NT2/D1 (cell line): Measurements from ENCODE around the gene CHI3L2.

ENCODE experiments used
- DNase-seq: peaks from one replicate; pipeline ENCODE4 v3.0.0-alpha.2; 2011; ENCODE audit warnings: low read depth, low spot score
- H3K27me3 ChIP-seq: 2 replicates; pipeline ENCODE4 v1.6.0; 2011; ENCODE audit warnings: mild to moderate bottlenecking; ENCODE audit not compliant: insufficient read length, insufficient read depth
- H3K36me3 ChIP-seq: 2 replicates; pipeline ENCODE4 v1.6.1; 2011; ENCODE audit warnings: mild to moderate bottlenecking, low read length, mixed read lengths; ENCODE audit not compliant: insufficient read depth, insufficient read length
- H3K4me1 ChIP-seq: 2 replicates; pipeline ENCODE4 v1.5.1; 2011; ENCODE audit not compliant: insufficient read depth, insufficient read length
- H3K4me3 ChIP-seq: 2 replicates; pipeline ENCODE4 v1.5.1; 2011; ENCODE audit warnings: low read depth; ENCODE audit not compliant: insufficient read length
- H3K9ac ChIP-seq: 2 replicates; pipeline ENCODE4 v1.6.0; 2011; ENCODE audit warnings: low read depth; ENCODE audit not compliant: insufficient read length
- H3K9me3 ChIP-seq: 2 replicates; pipeline ENCODE4 v1.5.1; 2011; ENCODE audit warnings: mild to moderate bottlenecking, low read length; ENCODE audit not compliant: insufficient read depth
- SUZ12 ChIP-seq: IDR thresholded peaks from 2 replicates; pipeline ENCODE4 v1.6.1; 2011; ENCODE audit not compliant: insufficient read length, insufficient read depth; ENCODE audit errors: extremely low read depth
- YY1 ChIP-seq: IDR thresholded peaks from 2 replicates; pipeline ENCODE4 v1.6.1; 2011; ENCODE audit not compliant: insufficient read length, insufficient read depth
- ZNF274 ChIP-seq: IDR thresholded peaks from 2 replicates; pipeline ENCODE4 v1.6.1; 2011; ENCODE audit warnings: mild to moderate bottlenecking, low read depth, low read length

Gene CHI3L2

GRCh38 chr1:111234866-111235265, 7.4 kb downstream of the CHI3L2 start:
- H3K36me3 ChIP-seq = no peaks in the 10 kb centered on the region
- no peaks in the 10 kb centered on the region for H3K4me1 ChIP-seq
- TF ChIP-seq SUZ12 (no peak), YY1 (no peak), ZNF274 (no peak)
- no peak for DNase-seq
- H3K27me3 ChIP-seq = no peaks in the 10 kb centered on the region
- H3K4me3 ChIP-seq = no peak overlapping the region
- peaks cover 12% of the 10 kb centered on the region; the same call in 1 of the 2 replicates for H3K9me3 ChIP-seq
- H3K9ac ChIP-seq = no peak overlapping the region

- TF ChIP-seq YY1 = no peak
- TF ChIP-seq SUZ12 = no peak
- no peak for TF ChIP-seq ZNF274
- no peaks in the 10 kb centered on the region for H3K4me1 ChIP-seq
- no peak for DNase-seq
- no peak overlapping the region for H3K4me3 ChIP-seq
- H3K9me3 ChIP-seq = peaks cover 12% of the 10 kb centered on the region; the same call in 1 of the 2 replicates
- no peak overlapping the region for H3K9ac ChIP-seq
- H3K27me3 ChIP-seq = no peaks in the 10 kb centered on the region
- H3K36me3 ChIP-seq = no peaks in the 10 kb centered on the region
These were observed 8.9 kb downstream of the CHI3L2 start for GRCh38 chr1:111236379-111236778.

GRCh38 chr1:111236806-111237205, 9.3 kb downstream of the CHI3L2 start:
- no peaks in the 10 kb centered on the region for H3K36me3 ChIP-seq
- no peaks in the 10 kb centered on the region for H3K27me3 ChIP-seq
- TF ChIP-seq YY1 = no peak
- no peak for TF ChIP-seq ZNF274
- no peak for TF ChIP-seq SUZ12
- no peaks in the 10 kb centered on the region for H3K4me1 ChIP-seq
- DNase-seq = no peak
- no peak overlapping the region for H3K4me3 ChIP-seq
- peaks cover 12% of the 10 kb centered on the region; the same call in 1 of the 2 replicates for H3K9me3 ChIP-seq
- no peak overlapping the region for H3K9ac ChIP-seq

GRCh38 chr1:111238056-111238795, 10.7 kb downstream of the CHI3L2 start:
- no peak for TF ChIP-seq ZNF274
- TF ChIP-seq YY1 = no peak
- no peak for TF ChIP-seq SUZ12
- H3K36me3 ChIP-seq = no peaks in the 10 kb centered on the region
- H3K9ac ChIP-seq = no peak overlapping the region
- no peaks in the 10 kb centered on the region for H3K4me1 ChIP-seq
- no peaks in the 10 kb centered on the region for H3K27me3 ChIP-seq
- H3K4me3 ChIP-seq = no peak overlapping the region
- DNase-seq = no peak
- peaks cover 2% of the 10 kb centered on the region; the same call in 1 of the 2 replicates for H3K9me3 ChIP-seq

- no peak overlapping the region for H3K4me3 ChIP-seq
- no peaks in the 10 kb centered on the region for H3K27me3 ChIP-seq
- no peak overlapping the region for H3K9ac ChIP-seq
- peak; percentile 72 for DNase-seq
- no peaks in the 10 kb centered on the region for H3K4me1 ChIP-seq
- TF ChIP-seq ZNF274 (no peak), YY1 (no peak), SUZ12 (no peak)
- H3K9me3 ChIP-seq = no peaks in the 10 kb centered on the region
- no peaks in the 10 kb centered on the region for H3K36me3 ChIP-seq
These were observed 14.3 kb downstream of the CHI3L2 start for GRCh38 chr1:111241797-111242196.

- DNase-seq = no peak
- Histone ChIP-seq H3K4me3 (no peak overlapping the region), H3K4me1 (no peaks in the 10 kb centered on the region)
These were observed 15.5 kb downstream of the CHI3L2 start for GRCh38 chr1:111242805-111243523.

More at GRCh38 chr1:111242805-111243523, 15.5 kb downstream of the CHI3L2 start:
- Histone ChIP-seq H3K9me3 (no peaks in the 10 kb centered on the region), H3K36me3 (no peaks in the 10 kb centered on the region), H3K27me3 (no peaks in the 10 kb centered on the region), H3K9ac (no peak overlapping the region)
- TF ChIP-seq SUZ12 = no peak
- no peak for TF ChIP-seq ZNF274
- TF ChIP-seq YY1 = no peak
